Heart left ventricle (tissue), 13 donors: ENCODE data around the gene ATP6V1A.

Experiments
- CTCF ChIP-seq, 12 donors: fragments of 200-600 bp; sonication (generic) in 4 of 12; IDR thresholded peaks; one replicate each; pipeline versions ENCODE4 v1.5.0 to v1.8.0; 2018 to 2022; ENCODE audit warnings: antibody characterized with exemption in 12 of 12, mild to moderate bottlenecking in 5 of 12
- POLR2A ChIP-seq, 2 donors: fragments of 450-650 bp; IDR thresholded peaks; one replicate each; pipeline ENCODE4 v1.6.1; 2017; ENCODE audit warnings: antibody characterized with exemption in 2 of 2, mild to moderate bottlenecking in 2 of 2, moderate library complexity in 2 of 2
- donor health status: ischemic (EF 13 %, LVEDD 7.1; RV severe dilation, severe dysfunction).
- donor health status: DM: no; HTN: yes; CAD: no.
- donor health status: DM: no; HTN: no; CAD: no.
- donor health status: ischemic (EF 25% LVEDD 6.9; RV normal size, moderate dysfunction).
- donor health status: ischemic (EF 25% LVEDD 5.7; RV mildly dilated, moderate dysfunction).
- donor health status: ischemic (EF 35%, LVEDD 5.7; RV mildly dilated, moderate dysfunction).
- donor health status: nonischemic (EF 11% LVEDD 7.7; RV severe dilation, severe dysfunction).
- donor health status: DM: yes; HTN: yes; CAD: no.
- donor health status: PGD.
- donor health status: ischemic (EF 29% LVEDD 5.4; RV normal size, mild dysfunction).
- donor health status: nonischemic (EF 23%, LVEDD 6.1; RV moderate dilation, normal function).

GRCh38 chr3:113838631-113839209, 91.9 kb downstream of the ATP6V1A start, which contains the start of gene GRAMD1C:
- peak; percentile 71 to 94 (median 87) for TF ChIP-seq CTCF (IDR thresholded peaks at IDR 0.05)
- TF ChIP-seq POLR2A (IDR thresholded peaks at IDR 0.05), result peak in 1 of 2 donors; percentile 21
